Endodermal cell (in vitro differentiated cells): ENCODE results near the gene PLEKHG3. TPM values are rescaled to one million over a fixed set of nuclear protein-coding genes. Genes with fewer than 3 reads are reported as not detected.
A peak's percentile ranks its signal among the peaks of the same experiment; 100 is the strongest.

ENCODE experiments used
- DNase-seq: peaks from one replicate; pipeline ENCODE4 v3.0.0-alpha.2; 2017
- H3K27ac ChIP-seq: 2 replicates; pipeline ENCODE4 v1.5.1; 2013; ENCODE audit warnings: mild to moderate bottlenecking, low read depth, low read length, moderate library complexity
- H3K27me3 ChIP-seq: 2 replicates; pipeline ENCODE4 v1.6.1; 2013; ENCODE audit warnings: mild to moderate bottlenecking, low read length, moderate library complexity; ENCODE audit not compliant: insufficient read depth, control insufficient read depth, poor library complexity, severe bottlenecking
- H3K36me3 ChIP-seq: 2 replicates; pipeline ENCODE4 v1.7.0; 2013; ENCODE audit warnings: mild to moderate bottlenecking, low read length, moderate library complexity; ENCODE audit not compliant: control insufficient read depth, insufficient read depth
- H3K4me1 ChIP-seq: one replicate; pipeline ENCODE4 v1.7.0; 2013; ENCODE audit warnings: low read length; ENCODE audit not compliant: control insufficient read depth, insufficient read depth
- H3K4me3 ChIP-seq: 2 replicates; pipeline ENCODE4 v1.5.1; 2013; ENCODE audit warnings: mild to moderate bottlenecking, low read length, moderate library complexity
- H3K9ac ChIP-seq: 2 replicates; pipeline ENCODE4 v1.6.1; 2013; ENCODE audit warnings: mild to moderate bottlenecking, low read length, moderate library complexity; ENCODE audit not compliant: poor library complexity, severe bottlenecking; ENCODE audit errors: extremely low read depth
- H3K9me3 ChIP-seq: 2 replicates; pipeline ENCODE4 v1.6.1; 2013; ENCODE audit warnings: mild to moderate bottlenecking, low read length, moderate library complexity; ENCODE audit not compliant: control insufficient read depth
- H3K27ac Mint-ChIP-seq: 2 replicates; pipeline ENCODE4 v1.8.0; 2020; ENCODE audit warnings: mixed read lengths
- H3K27me3 Mint-ChIP-seq: 2 replicates; pipeline ENCODE4 v1.8.0; 2021; ENCODE audit warnings: mild to moderate bottlenecking, mixed read lengths; ENCODE audit not compliant: insufficient read depth
- H3K36me3 Mint-ChIP-seq: 2 replicates; pipeline ENCODE4 v1.8.0; 2020; ENCODE audit warnings: low read depth, mixed read lengths
- H3K4me1 Mint-ChIP-seq: 2 replicates; pipeline ENCODE4 v1.8.0; 2020; ENCODE audit warnings: mixed read lengths
- H3K4me3 Mint-ChIP-seq: 2 replicates; pipeline ENCODE4 v1.8.0; 2020; ENCODE audit warnings: mild to moderate bottlenecking, moderate library complexity, mixed read lengths
- H3K9me3 Mint-ChIP-seq: 2 replicates; pipeline ENCODE4 v1.8.0; 2020; ENCODE audit warnings: mild to moderate bottlenecking, mixed read lengths
- WGBS, 2 experiments: methylation state at CpG; one replicate each; pipeline versions ENCODE4 v1.1.5 to v1.1.7; 2013; ENCODE audit warnings: missing lambda C conversion rate in 2 of 2, mixed read lengths in 1 of 2; ENCODE audit not compliant: insufficient coverage in 1 of 2, insufficient read length in 1 of 2; 5-methylcytosine and 5-hydroxymethylcytosine counted together
- total RNA-seq, 2 donors: library from RNA; stranded (reverse); fragmentation: NEBNext Ultra II Directional in 1 of 2; extraction: Animal tissue kit (Norgen Biotek cat#: 25700) in 1 of 2; gene quantifications; 2 replicates in 1 of 2; 3 replicates in 1 of 2; pipeline ENCODE4 v1.2.1, GENCODE V29; 2021
- TF ChIP-seq, protein P1 (sequence below): fragments of 200-600 bp; sonication (generic); conservative IDR thresholded peaks from 2 replicates; pipeline ENCODE4 v1.5.0; 2021; ENCODE audit warnings: antibody characterized with exemption, mild to moderate bottlenecking

Gene PLEKHG3
- total RNA-seq, 2 donors from 2014 or later: 31.7 to 52.6 TPM

DNA sequence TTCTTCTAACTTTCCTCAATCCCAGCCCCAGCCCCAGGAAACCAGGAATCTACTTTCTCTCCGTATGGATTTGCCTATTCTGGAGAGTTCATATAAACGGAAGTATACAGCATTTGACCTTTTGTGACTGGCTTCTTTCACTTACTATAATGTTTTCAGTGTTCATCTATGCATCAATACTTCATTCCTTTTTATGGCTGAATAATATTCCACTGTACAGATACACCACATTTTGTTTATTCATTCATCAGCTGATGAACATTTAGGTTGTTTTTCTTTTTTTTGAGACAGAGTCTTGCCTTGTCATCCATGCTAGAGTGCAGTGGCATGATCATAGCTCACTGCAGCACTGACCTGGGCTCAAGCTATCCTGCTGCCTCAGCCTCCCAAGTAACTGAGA lies 3.9 kb upstream of the PLEKHG3 start:
- H3K4me1 ChIP-seq: peaks cover 12% of the 10 kb centered on the region
- no peaks in the 10 kb centered on the region for H3K36me3 ChIP-seq
- TF ChIP-seq, protein P1, sequence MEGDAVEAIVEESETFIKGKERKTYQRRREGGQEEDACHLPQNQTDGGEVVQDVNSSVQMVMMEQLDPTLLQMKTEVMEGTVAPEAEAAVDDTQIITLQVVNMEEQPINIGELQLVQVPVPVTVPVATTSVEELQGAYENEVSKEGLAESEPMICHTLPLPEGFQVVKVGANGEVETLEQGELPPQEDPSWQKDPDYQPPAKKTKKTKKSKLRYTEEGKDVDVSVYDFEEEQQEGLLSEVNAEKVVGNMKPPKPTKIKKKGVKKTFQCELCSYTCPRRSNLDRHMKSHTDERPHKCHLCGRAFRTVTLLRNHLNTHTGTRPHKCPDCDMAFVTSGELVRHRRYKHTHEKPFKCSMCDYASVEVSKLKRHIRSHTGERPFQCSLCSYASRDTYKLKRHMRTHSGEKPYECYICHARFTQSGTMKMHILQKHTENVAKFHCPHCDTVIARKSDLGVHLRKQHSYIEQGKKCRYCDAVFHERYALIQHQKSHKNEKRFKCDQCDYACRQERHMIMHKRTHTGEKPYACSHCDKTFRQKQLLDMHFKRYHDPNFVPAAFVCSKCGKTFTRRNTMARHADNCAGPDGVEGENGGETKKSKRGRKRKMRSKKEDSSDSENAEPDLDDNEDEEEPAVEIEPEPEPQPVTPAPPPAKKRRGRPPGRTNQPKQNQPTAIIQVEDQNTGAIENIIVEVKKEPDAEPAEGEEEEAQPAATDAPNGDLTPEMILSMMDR: no peak
- no peak overlapping the region for H3K4me3 Mint-ChIP-seq
- no peak for DNase-seq
- no peaks in the 10 kb centered on the region for H3K9me3 Mint-ChIP-seq
- H3K27me3 ChIP-seq: peaks cover 15% of the 10 kb centered on the region
- H3K27ac Mint-ChIP-seq: no peak overlapping the region
- no peaks in the 10 kb centered on the region for H3K36me3 Mint-ChIP-seq
- no peak overlapping the region for H3K27ac ChIP-seq
- H3K4me3 ChIP-seq: no peak overlapping the region
- H3K4me1 Mint-ChIP-seq: peaks cover 39% of the 10 kb centered on the region
- no peak overlapping the region for H3K9ac ChIP-seq
- no peaks in the 10 kb centered on the region for H3K9me3 ChIP-seq
- WGBS, 2 experiments: 76 to 87% methylated on average over 2 of the region's 2 CpGs
- H3K27me3 Mint-ChIP-seq: peaks cover 42% of the 10 kb centered on the region

DNA sequence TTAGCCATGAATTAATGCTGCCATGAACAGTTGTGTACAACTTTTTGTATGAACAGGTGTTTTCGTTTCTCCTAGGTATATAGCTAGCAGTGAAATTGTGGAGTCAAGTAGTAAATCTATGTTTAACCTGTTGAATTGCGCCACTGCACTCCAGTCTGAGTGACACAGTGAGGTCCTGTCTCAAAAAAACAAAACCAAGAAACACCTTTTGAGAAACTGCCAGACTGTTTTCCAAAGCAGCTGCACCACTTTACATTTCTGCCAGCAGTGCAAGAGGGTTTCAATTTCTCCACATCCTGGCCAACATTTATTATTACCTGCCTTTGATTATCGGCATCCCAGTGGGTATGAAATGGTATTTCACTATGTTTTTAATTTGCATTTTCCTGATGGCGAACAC lies 3.3 kb upstream of the PLEKHG3 start:
- Histone ChIP-seq H3K27me3 (peaks cover 15% of the 10 kb centered on the region), H3K9ac (no peak overlapping the region), H3K9me3 (no peaks in the 10 kb centered on the region), H3K36me3 (no peaks in the 10 kb centered on the region), H3K27ac (no peak overlapping the region), H3K4me3 (no peak overlapping the region), H3K4me1 (peaks cover 18% of the 10 kb centered on the region)
- peaks cover 45% of the 10 kb centered on the region for H3K4me1 Mint-ChIP-seq
- DNase-seq: peak; percentile 39
- peaks cover 46% of the 10 kb centered on the region for H3K27me3 Mint-ChIP-seq
- H3K4me3 Mint-ChIP-seq: no peak overlapping the region
- H3K36me3 Mint-ChIP-seq: no peaks in the 10 kb centered on the region
- WGBS, 2 experiments: 77 to 89% methylated on average over 3 to 4 of the region's 4 CpGs
- TF ChIP-seq, protein P1: no peak
- H3K9me3 Mint-ChIP-seq: no peaks in the 10 kb centered on the region
- no peak overlapping the region for H3K27ac Mint-ChIP-seq

DNA sequence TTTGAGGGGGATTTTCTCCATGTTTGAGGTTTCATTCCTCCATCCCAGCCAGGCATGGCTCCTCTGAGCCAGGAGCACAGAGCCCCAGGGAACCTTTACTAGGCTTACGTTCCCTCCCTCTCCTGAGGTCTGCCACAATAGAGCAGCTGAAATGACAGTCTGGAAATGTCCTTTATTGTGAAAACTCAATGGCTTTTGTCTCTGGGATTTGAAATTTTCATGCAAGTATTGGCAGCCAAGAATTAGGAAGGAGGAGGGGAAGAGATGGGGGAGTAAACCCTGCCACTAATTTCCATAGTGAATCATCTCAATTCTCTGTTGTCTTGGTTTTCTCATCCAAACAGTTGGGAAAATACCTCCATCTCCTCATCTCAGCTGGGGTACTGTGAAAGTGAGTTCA lies 2.6 kb upstream of the PLEKHG3 start:
- Mint-ChIP-seq H3K4me1 (peaks cover 52% of the 10 kb centered on the region), H3K9me3 (no peaks in the 10 kb centered on the region), H3K36me3 (no peaks in the 10 kb centered on the region), H3K27me3 (peaks cover 40% of the 10 kb centered on the region), H3K27ac (no peak overlapping the region), H3K4me3 (no peak overlapping the region)
- peaks cover 15% of the 10 kb centered on the region for H3K27me3 ChIP-seq
- no peak overlapping the region for H3K9ac ChIP-seq
- no peaks in the 10 kb centered on the region for H3K9me3 ChIP-seq
- TF ChIP-seq, protein P1: no peak
- H3K36me3 ChIP-seq: no peaks in the 10 kb centered on the region
- peaks cover 25% of the 10 kb centered on the region for H3K4me1 ChIP-seq
- H3K27ac ChIP-seq: no peak overlapping the region
- H3K4me3 ChIP-seq: no peak overlapping the region
- WGBS, 2 experiments: 54% methylated on average over 1 of the region's 1 CpG; no CpG with 5 or more reads in 1 of the 2 experiments
- DNase-seq: peak; percentile 72
